Embryonic facial prominence (tissue), 1 donor: ENCODE data around the gene PLCL2.

Experiments used
- DNase-seq: peaks from one replicate; pipeline ENCODE4 v3.0.0-alpha.2; 2016; ENCODE audit errors: extremely low spot score

Gene PLCL2

GRCh38 chr3:16893618-16894200 is 9.0 kb downstream of the PLCL2 start:
- DNase-seq: no peak

GRCh38 chr3:16896094-16896627 is 11.4 kb downstream of the PLCL2 start:
- DNase-seq: no peak

GRCh38 chr3:16896820-16897219 is 12.1 kb downstream of the PLCL2 start:
- no peak for DNase-seq

GRCh38 chr3:16897254-16897926 is 12.6 kb downstream of the PLCL2 start:
- DNase-seq: no peak

- no peak for DNase-seq
These were observed 14.0 kb downstream of the PLCL2 start for GRCh38 chr3:16898595-16899395.

- no peak for DNase-seq
These were observed 15.2 kb downstream of the PLCL2 start for GRCh38 chr3:16899919-16900318.

GRCh38 chr3:16900779-16901440 is 16.2 kb downstream of the PLCL2 start:
- DNase-seq: no peak

GRCh38 chr3:16904423-16905417 is 20.0 kb downstream of the PLCL2 start:
- no peak for DNase-seq

GRCh38 chr3:16905704-16906103 is 20.9 kb downstream of the PLCL2 start:
- no peak for DNase-seq

GRCh38 chr3:16906682-16907081 is 21.9 kb downstream of the PLCL2 start:
- no peak for DNase-seq

- no peak for DNase-seq
These were observed 22.5 kb downstream of the PLCL2 start for GRCh38 chr3:16907243-16907642.

- no peak for DNase-seq
These were observed 23.5 kb downstream of the PLCL2 start for GRCh38 chr3:16908016-16908807.

GRCh38 chr3:16908896-16909295 is 24.1 kb downstream of the PLCL2 start:
- no peak for DNase-seq

- DNase-seq: no peak
These were observed 25.0 kb downstream of the PLCL2 start for GRCh38 chr3:16909802-16910201.

GRCh38 chr3:16910207-16910606 is 25.5 kb downstream of the PLCL2 start:
- DNase-seq: no peak

- no peak for DNase-seq
These were observed 27.2 kb downstream of the PLCL2 start for GRCh38 chr3:16911916-16912315.

- no peak for DNase-seq
These were observed 27.9 kb downstream of the PLCL2 start for GRCh38 chr3:16912400-16913263.

- no peak for DNase-seq
These were observed 28.5 kb downstream of the PLCL2 start for GRCh38 chr3:16913264-16913580.

GRCh38 chr3:16916840-16917239 is 32.1 kb downstream of the PLCL2 start:
- no peak for DNase-seq
